Type B pancreatic cell (in vitro differentiated cells): ENCODE measurements around the gene ADM2. TPM values are rescaled to one million over a fixed set of nuclear protein-coding genes. Genes with fewer than 3 reads are reported as not detected.
"Not testable (repeated sequence)": the region's sequence is repeated elsewhere in the genome, so short reads cannot be mapped to it uniquely, and the experiment has no call there.

ENCODE experiments used
- DNase-seq: peaks from one replicate; pipeline ENCODE4 v3.0.0; 2021; ENCODE audit warnings: mixed read lengths; ENCODE audit not compliant: unreplicated experiment; ENCODE audit errors: extremely low spot score
- H3K27ac Mint-ChIP-seq: 2 replicates; pipeline ENCODE4 v1.8.0; 2021; ENCODE audit warnings: mild to moderate bottlenecking, mixed read lengths
- H3K27me3 Mint-ChIP-seq: 2 replicates; pipeline ENCODE4 v1.8.0; 2021; ENCODE audit warnings: mixed read lengths
- H3K36me3 Mint-ChIP-seq: 2 replicates; pipeline ENCODE4 v1.8.0; 2021; ENCODE audit warnings: mixed read lengths
- H3K4me1 Mint-ChIP-seq: one replicate; pipeline ENCODE4 v1.8.0; 2021; ENCODE audit warnings: mixed read lengths; ENCODE audit not compliant: unreplicated experiment
- H3K4me3 Mint-ChIP-seq: 2 replicates; pipeline ENCODE4 v1.8.0; 2021; ENCODE audit warnings: mild to moderate bottlenecking, mixed read lengths
- H3K9me3 Mint-ChIP-seq: 2 replicates; pipeline ENCODE4 v1.8.0; 2021; ENCODE audit warnings: mixed read lengths
- long read RNA-seq: library from polyadenylated mRNA; unstranded; transcript quantifications from one replicate; pipeline ENCODE4 v2.0.0, GENCODE V29; 2020
- total RNA-seq: library from RNA; stranded (reverse); gene quantifications from 2 replicates; pipeline ENCODE4 v1.2.1, GENCODE V29; 2021; ENCODE audit warnings: low replicate concordance
- TF ChIP-seq, protein P1 (sequence below): fragments of 200-600 bp; sonication (generic); conservative IDR thresholded peaks from 2 replicates; pipeline ENCODE4 v1.5.0; 2021; ENCODE audit warnings: antibody characterized with exemption, mild to moderate bottlenecking

The ADM2 gene, protein sequence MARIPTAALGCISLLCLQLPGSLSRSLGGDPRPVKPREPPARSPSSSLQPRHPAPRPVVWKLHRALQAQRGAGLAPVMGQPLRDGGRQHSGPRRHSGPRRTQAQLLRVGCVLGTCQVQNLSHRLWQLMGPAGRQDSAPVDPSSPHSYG
- total RNA-seq: 2.6 and 10.2 TPM in 2 replicates
- long read RNA-seq: 0 reads

DNA sequence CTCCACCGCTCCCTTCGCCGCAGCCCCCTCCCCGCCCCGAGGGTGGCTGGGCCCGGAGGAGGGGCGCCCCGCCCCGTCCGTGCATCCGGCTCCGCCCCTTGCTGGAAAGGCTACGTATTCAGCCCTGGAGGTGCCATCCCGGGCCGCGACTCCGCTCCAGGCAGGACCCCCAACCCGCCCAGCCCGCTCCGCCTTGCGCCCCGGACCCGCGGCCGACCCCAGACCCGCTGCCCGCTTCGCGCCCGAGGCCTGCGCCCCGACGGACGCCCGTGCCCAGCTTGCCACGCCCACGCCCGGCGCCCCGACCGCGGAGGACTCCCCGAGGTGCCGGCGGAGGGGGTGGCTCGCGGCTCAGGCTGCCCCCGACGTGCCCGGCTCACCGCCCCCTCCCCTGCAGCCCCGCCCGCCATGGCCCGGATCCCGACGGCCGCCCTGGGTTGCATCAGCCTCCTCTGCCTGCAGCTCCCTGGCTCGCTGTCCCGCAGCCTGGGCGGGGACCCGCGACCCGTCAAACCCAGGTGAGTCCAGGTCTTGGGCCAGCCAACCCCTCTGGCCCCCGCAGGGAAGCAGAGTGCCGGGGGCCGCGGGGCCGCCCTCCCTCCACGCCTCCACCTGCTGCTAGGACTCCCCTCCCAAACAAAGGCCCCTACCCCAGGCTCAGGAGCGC is at the start of gene ADM2:
TSS of gene ADM2 (plus strand) at position 104 of the 667 bp plus-strand sequence. CDS start at position 409, 305 bp downstream.
- H3K36me3 Mint-ChIP-seq: no peaks in the 10 kb centered on the region
- H3K27ac Mint-ChIP-seq: peak within 1 kb of the TSS; percentile 44
- H3K4me3 Mint-ChIP-seq: peak within 1 kb of the TSS; percentile 79
- H3K4me1 Mint-ChIP-seq: peaks cover 14% of the 10 kb centered on the region
- TF ChIP-seq, protein P1, sequence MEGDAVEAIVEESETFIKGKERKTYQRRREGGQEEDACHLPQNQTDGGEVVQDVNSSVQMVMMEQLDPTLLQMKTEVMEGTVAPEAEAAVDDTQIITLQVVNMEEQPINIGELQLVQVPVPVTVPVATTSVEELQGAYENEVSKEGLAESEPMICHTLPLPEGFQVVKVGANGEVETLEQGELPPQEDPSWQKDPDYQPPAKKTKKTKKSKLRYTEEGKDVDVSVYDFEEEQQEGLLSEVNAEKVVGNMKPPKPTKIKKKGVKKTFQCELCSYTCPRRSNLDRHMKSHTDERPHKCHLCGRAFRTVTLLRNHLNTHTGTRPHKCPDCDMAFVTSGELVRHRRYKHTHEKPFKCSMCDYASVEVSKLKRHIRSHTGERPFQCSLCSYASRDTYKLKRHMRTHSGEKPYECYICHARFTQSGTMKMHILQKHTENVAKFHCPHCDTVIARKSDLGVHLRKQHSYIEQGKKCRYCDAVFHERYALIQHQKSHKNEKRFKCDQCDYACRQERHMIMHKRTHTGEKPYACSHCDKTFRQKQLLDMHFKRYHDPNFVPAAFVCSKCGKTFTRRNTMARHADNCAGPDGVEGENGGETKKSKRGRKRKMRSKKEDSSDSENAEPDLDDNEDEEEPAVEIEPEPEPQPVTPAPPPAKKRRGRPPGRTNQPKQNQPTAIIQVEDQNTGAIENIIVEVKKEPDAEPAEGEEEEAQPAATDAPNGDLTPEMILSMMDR: no peak
- peaks cover 45% of the 10 kb centered on the region for H3K27me3 Mint-ChIP-seq
- H3K9me3 Mint-ChIP-seq: no peaks in the 10 kb centered on the region
- no peak for DNase-seq

DNA sequence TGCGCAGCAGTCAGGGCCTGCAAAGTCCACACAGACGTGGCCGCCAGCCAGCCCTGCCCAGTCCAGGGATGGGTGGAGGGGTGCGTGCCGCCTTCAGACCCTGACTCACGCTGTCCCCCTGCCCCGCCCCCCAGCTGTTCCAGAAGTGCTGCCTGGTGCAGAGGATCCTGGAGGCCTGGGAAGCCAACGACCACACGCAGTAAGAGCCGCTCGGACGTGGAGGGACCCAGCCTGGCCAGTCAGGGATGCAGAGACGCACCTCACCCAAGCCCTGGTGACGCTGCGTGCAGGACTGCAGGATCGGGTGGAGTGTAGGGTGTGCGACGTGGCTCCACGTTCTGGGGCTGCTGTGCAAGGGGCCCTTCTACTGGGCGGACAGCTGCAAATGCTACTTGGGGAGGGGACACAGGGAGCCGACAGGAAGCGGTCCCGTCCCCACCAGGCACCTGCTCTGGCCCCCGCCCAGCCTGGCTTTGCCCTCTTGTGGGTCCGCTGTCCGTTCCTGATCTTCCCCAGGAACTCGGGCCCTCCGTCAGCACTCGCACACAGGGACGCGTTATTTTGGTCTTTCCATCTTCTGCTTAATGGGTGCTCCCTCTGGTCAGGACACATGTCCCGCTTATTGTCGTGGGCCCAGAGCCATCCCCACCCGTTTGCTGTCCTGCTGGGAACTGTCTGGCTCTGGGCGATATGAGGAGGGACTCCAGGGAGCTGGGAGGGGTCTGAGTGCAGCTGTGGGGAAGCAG is 49.0 kb upstream of the ADM2 start:
- peaks cover 11% of the 10 kb centered on the region for H3K36me3 Mint-ChIP-seq
- no peaks in the 10 kb centered on the region for H3K4me1 Mint-ChIP-seq
- H3K27me3 Mint-ChIP-seq: no peaks in the 10 kb centered on the region
- DNase-seq: no peak
- no peak overlapping the region for H3K27ac Mint-ChIP-seq
- no peaks in the 10 kb centered on the region for H3K9me3 Mint-ChIP-seq
- no peak overlapping the region for H3K4me3 Mint-ChIP-seq
- TF ChIP-seq, protein P1: no peak

DNA sequence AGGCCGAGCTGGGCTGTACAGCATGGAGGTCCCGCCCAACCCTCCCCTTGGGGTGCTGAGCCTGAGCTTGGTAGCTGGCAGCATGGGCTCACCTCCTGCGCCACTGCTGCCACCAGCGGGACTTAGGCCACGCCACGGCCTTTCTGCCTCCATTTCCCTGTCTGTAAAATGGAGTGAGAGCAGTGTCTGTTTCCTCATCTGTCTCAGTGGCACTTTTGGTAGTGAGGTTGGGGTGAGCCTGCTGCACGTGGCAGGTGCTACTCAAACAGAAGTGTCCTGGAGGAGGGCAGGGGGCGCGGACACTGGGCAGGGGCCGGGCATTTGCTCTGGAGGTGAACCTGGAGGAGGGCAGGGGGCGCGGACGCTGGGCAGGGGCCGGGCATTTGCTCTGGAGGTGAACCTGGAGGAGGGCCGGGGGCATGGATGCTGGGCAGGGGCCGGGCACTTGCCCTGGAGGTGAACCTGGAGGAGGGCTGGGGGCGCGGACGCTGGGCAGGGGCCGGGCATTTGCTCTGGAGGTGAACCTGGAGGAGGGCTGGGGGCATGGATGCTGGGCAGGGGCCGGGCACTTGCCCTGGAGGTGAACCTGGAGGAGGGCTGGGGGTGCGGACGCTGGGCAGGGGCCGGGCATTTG is 48.3 kb upstream of the ADM2 start:
- not testable (repeated sequence) for H3K27ac Mint-ChIP-seq, H3K27me3 Mint-ChIP-seq, H3K4me3 Mint-ChIP-seq, H3K4me1 Mint-ChIP-seq, H3K9me3 Mint-ChIP-seq, DNase-seq
- peaks cover 11% of the 10 kb centered on the region for H3K36me3 Mint-ChIP-seq

DNA sequence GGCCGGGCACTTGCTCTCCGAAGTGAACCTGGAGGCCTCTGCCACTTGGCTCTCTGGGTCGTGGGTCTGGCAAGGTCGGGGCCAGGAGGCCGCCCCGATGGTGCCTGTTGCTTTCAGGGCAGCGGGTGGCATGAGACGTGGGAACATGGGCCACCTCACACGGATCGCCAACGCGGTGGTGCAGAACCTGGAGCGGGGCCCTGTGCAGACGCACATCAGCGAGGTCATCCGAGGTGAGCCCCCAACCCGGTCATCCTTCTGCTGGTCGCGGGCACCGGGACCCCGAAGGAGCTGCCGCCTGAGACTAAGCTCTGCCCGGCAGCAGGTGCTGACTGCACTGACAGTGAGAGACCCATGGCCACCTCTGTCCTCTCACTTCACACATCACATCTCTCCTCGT is 46.5 kb upstream of the ADM2 start:
- TF ChIP-seq, protein P1: no peak
- H3K27me3 Mint-ChIP-seq: no peaks in the 10 kb centered on the region
- no peak for DNase-seq
- no peak overlapping the region for H3K27ac Mint-ChIP-seq
- H3K36me3 Mint-ChIP-seq: peaks cover 4% of the 10 kb centered on the region
- no peaks in the 10 kb centered on the region for H3K9me3 Mint-ChIP-seq
- no peak overlapping the region for H3K4me3 Mint-ChIP-seq
- no peaks in the 10 kb centered on the region for H3K4me1 Mint-ChIP-seq

DNA sequence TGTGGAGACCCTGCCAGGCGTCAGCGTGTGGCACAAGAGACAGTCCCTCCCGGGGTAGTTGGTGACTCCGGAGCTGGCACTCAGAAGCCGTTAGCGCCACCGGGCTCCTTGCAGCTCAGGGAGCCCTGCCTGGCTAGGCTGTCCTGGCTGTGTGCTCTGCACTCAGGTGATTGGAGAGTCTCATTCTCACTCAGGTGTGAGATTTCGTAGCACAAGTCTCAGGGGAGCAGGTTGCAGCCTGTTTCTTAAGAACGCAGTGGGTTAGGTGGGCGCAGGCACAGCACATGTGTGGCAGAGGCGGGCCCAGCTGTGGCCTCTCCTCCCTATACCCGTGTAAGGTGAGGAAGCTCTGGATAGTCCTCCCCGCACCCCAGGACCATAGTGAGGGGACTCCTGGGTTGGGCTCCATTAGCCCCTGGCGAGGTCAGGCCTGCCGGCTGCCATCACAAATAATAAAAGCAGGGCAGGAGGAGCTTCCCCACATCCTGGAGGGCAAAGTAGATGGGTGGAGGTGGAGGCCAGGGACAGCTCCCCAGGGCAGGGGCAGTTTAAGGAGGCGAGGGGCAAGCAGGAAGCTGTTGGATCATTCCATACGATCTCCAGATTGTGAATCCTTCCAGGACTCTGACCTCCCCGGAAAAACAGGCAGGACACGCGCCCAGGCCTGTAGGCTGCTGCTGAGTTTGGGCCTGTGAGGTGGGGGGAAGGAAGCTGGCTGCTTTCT is 45.9 kb upstream of the ADM2 start:
- Mint-ChIP-seq H3K4me1 (no peaks in the 10 kb centered on the region), H3K9me3 (no peaks in the 10 kb centered on the region), H3K4me3 (no peak overlapping the region), H3K27me3 (no peaks in the 10 kb centered on the region), H3K36me3 (peaks cover 4% of the 10 kb centered on the region), H3K27ac (no peak overlapping the region)
- DNase-seq: no peak
- TF ChIP-seq, protein P1: no peak
